ENCODE results near the gene CENPC.
"Not testable (repeated sequence)": the region's sequence is repeated elsewhere in the genome, so short reads cannot be mapped to it uniquely, and the experiment has no call there.

The CENPC gene

DNA sequence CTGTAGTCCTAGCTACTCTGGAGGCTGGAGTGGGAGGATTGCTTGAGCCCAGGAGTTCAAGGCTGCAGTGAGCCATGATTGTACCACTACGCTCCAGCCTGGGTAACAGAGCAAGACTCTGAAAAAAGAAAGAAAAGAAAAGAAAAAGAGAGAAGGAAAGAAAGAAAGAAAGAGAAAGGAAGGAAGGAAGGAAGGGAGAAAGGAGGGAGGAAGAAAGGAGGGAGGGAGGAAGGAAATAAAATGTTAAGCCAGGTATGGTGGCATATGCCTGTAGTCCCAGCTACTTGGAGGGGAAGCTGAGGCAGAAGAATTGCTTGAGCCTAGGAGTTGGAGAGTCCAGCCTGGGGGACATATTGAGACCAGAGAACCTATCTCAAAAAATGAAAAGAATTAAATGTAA is 25.2 kb upstream of the CENPC start:
- Histone ChIP-seq H3K4me1 (ENCODE audit: control insufficient read depth, insufficient read depth, low read length) (no peaks in the 10 kb centered on the region), H3K9ac (ENCODE audit: low read length) (no peak overlapping the region), H3K27me3 (ENCODE audit: control insufficient read depth, insufficient read depth, low read length) (no peaks in the 10 kb centered on the region), H3K27ac (ENCODE audit: low read depth, low read length) (no peak overlapping the region), H3K4me3 (ENCODE audit: low read length) (no peak overlapping the region), H3K36me3 (ENCODE audit: control insufficient read depth, insufficient read depth, low read length) (no peaks in the 10 kb centered on the region)

DNA sequence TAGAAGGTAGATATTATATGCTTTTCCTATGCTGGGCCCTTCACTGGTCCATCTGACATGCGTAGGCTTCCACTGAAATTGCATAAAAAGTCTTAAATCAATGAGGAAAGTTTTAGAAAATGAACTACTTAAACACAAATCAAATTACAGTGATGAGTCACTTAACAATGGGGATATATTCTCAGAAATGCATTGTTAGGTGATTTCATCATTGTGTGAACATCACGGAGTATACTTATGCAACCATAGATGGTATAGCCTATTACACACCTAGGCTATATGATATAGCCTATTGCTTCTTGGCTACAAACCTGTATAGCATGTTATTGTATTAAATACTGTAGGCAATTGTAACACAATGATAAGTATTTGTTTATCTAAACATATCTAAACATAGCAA is 23.5 kb upstream of the CENPC start:
- Histone ChIP-seq H3K4me1 (ENCODE audit: control insufficient read depth, insufficient read depth, low read length) (no peaks in the 10 kb centered on the region), H3K9ac (ENCODE audit: low read length) (no peak overlapping the region), H3K4me3 (ENCODE audit: low read length) (no peak overlapping the region), H3K27ac (ENCODE audit: low read depth, low read length) (no peak overlapping the region), H3K27me3 (ENCODE audit: control insufficient read depth, insufficient read depth, low read length) (no peaks in the 10 kb centered on the region), H3K36me3 (ENCODE audit: control insufficient read depth, insufficient read depth, low read length) (no peaks in the 10 kb centered on the region)

DNA sequence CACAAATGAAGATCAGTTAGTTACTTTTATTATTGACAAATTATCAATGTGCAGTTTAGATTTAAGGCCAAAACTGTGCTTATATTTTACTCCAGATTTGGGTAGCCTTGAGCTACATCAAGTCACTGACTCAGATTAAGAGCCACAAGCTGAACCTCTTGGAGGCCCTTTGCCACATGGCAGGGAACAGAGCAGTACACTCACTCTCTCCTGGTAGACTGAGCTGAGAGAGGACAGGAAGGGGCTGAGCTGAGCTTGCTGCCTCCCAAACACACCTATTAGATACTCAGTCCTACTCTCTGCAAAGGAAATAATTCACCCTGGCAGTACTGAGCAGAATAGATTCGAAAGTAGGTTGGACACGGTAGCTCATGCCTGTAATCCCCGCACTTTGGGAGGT is 21.0 kb upstream of the CENPC start:
- H3K4me3 ChIP-seq (ENCODE audit: low read length), result no peak overlapping the region
- H3K27ac ChIP-seq (ENCODE audit: low read depth, low read length), result no peak overlapping the region
- no peaks in the 10 kb centered on the region for H3K27me3 ChIP-seq (ENCODE audit: control insufficient read depth, insufficient read depth, low read length)
- H3K4me1 ChIP-seq (ENCODE audit: control insufficient read depth, insufficient read depth, low read length), result no peaks in the 10 kb centered on the region
- H3K36me3 ChIP-seq (ENCODE audit: control insufficient read depth, insufficient read depth, low read length), result no peaks in the 10 kb centered on the region
- H3K9ac ChIP-seq (ENCODE audit: low read length), result no peak overlapping the region

DNA sequence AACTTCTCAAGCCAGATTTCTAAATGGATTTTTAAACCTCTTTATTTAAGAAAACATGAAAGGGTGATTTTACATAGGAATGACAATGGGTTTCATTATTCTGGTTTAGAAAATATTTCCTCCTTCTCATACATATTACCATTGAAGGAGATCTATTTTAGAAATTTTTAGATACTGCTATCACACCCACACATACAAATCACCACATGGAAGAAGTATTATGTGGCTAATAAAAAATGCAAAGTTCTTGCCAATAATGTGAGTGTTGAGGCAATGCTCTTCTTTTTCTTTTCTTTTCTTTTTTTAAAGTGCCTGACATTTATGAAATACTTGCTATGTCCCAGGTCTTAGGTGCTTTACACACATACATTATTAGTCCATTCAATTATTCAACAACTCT is 20.0 kb upstream of the CENPC start:
- Histone ChIP-seq H3K27ac (ENCODE audit: low read depth, low read length) (no peak overlapping the region), H3K4me3 (ENCODE audit: low read length) (no peak overlapping the region), H3K27me3 (ENCODE audit: control insufficient read depth, insufficient read depth, low read length) (no peaks in the 10 kb centered on the region), H3K9ac (ENCODE audit: low read length) (no peak overlapping the region), H3K4me1 (ENCODE audit: control insufficient read depth, insufficient read depth, low read length) (no peaks in the 10 kb centered on the region), H3K36me3 (ENCODE audit: control insufficient read depth, insufficient read depth, low read length) (no peaks in the 10 kb centered on the region)

DNA sequence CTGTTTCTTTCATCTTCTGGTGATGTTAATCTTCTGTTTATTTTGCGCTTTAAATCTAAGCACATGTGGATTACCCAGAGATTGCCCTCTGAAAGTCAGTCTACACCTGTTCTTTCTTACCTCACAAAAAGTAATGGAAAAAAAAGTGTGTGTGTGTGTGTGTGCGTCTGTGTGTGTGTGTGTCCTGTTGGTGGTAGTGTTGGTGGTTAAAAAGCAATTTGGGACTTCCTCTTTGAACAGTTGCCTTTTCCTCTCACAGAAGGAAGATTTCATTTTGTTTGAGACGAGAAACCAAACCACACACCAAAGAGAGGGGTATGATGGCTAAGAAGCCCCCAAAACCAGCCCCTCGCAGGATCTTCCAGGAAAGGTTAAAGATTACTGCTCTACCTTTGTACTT is 13.2 kb upstream of the CENPC start, which contains the start of gene STAP1:
TSS of gene STAP1 (plus strand) at position 235 of the 400 bp plus-strand sequence. CDS start at position 318, 83 bp downstream.
- H3K36me3 ChIP-seq (ENCODE audit: control insufficient read depth, insufficient read depth, low read length), result no peaks in the 10 kb centered on the region
- H3K4me1 ChIP-seq (ENCODE audit: control insufficient read depth, insufficient read depth, low read length), result no peaks in the 10 kb centered on the region
- H3K27me3 ChIP-seq (ENCODE audit: control insufficient read depth, insufficient read depth, low read length), result no peaks in the 10 kb centered on the region
- no peak within 1 kb of the TSS for H3K27ac ChIP-seq (ENCODE audit: low read depth, low read length)
- no peak within 1 kb of the TSS for H3K4me3 ChIP-seq (ENCODE audit: low read length)
- H3K9ac ChIP-seq (ENCODE audit: low read length), result no peak within 1 kb of the TSS

DNA sequence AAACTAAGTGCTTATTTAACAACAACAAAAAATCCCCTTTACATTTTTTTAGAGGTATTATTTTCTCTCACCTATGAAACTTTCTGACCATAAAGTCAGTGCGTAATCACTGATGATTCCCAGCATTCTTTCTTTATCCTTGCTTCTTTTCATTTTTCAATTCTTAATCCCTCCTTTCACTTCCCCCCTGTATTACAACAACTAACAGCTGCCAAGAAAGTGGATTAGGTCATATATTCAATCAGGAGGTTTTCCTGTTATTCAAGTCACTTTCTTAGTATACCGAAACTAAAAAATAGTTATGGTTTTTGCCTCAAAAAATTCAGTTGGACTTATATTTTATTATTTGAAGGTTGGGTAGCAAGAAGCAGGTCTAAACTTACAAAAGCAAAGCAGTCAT is 11.1 kb upstream of the CENPC start:
- H3K27me3 ChIP-seq (ENCODE audit: control insufficient read depth, insufficient read depth, low read length), result no peaks in the 10 kb centered on the region
- no peak overlapping the region for H3K9ac ChIP-seq (ENCODE audit: low read length)
- H3K27ac ChIP-seq (ENCODE audit: low read depth, low read length), result no peak overlapping the region

DNA sequence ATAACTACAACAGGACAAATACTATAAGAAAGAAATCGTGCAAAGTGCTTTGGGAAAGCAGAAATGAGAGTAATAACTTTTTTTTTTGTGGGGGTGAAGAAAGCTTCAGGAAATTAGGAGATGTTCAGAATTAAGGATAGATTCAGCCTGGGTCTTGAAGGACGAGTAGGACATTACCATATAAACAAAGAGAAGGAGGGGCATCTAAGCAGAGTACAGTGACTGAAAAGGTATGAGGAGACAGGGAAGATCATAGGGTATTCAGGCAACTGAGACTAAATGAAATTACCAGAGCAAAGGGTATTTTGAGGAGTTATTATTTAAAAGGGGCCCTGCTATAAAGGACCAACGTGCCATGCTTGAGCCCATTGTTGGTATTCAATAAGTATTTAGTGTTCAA is 10.1 kb upstream of the CENPC start:
- H3K4me3 ChIP-seq (ENCODE audit: low read length), result no peak overlapping the region
- H3K36me3 ChIP-seq (ENCODE audit: control insufficient read depth, insufficient read depth, low read length), result no peaks in the 10 kb centered on the region
- H3K4me1 ChIP-seq (ENCODE audit: control insufficient read depth, insufficient read depth, low read length), result no peaks in the 10 kb centered on the region
- no peaks in the 10 kb centered on the region for H3K27me3 ChIP-seq (ENCODE audit: control insufficient read depth, insufficient read depth, low read length)
- H3K9ac ChIP-seq (ENCODE audit: low read length), result no peak overlapping the region
- no peak overlapping the region for H3K27ac ChIP-seq (ENCODE audit: low read depth, low read length)

More for the DNA sequence above, 11.1 kb upstream of the CENPC start:
- Histone ChIP-seq H3K4me1 (ENCODE audit: control insufficient read depth, insufficient read depth, low read length) (no peaks in the 10 kb centered on the region), H3K36me3 (ENCODE audit: control insufficient read depth, insufficient read depth, low read length) (no peaks in the 10 kb centered on the region), H3K4me3 (ENCODE audit: low read length) (no peak overlapping the region)

DNA sequence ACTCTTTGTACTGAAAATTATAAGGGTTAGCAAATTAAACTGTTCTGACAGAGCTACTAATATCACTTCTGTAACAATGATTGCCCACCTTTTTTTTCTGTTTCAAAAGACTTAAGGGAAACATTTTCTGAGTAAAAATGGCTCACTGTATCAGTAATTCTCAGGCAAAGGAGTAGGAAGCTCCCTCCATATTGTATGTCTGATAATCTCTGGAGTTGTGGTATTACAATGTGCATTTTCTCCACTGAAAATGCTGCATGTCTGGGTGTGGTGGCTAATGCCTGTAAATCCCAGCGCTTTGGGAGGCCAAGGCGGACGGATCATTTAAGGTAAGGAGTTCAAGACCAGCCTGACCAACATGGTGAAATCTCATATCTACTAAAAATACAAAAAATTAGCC is 8.8 kb upstream of the CENPC start:
- Histone ChIP-seq H3K4me3 (ENCODE audit: low read length) (no peak overlapping the region), H3K27ac (ENCODE audit: low read depth, low read length) (no peak overlapping the region), H3K4me1 (ENCODE audit: control insufficient read depth, insufficient read depth, low read length) (no peaks in the 10 kb centered on the region), H3K9ac (ENCODE audit: low read length) (no peak overlapping the region), H3K36me3 (ENCODE audit: control insufficient read depth, insufficient read depth, low read length) (no peaks in the 10 kb centered on the region), H3K27me3 (ENCODE audit: control insufficient read depth, insufficient read depth, low read length) (no peaks in the 10 kb centered on the region)

DNA sequence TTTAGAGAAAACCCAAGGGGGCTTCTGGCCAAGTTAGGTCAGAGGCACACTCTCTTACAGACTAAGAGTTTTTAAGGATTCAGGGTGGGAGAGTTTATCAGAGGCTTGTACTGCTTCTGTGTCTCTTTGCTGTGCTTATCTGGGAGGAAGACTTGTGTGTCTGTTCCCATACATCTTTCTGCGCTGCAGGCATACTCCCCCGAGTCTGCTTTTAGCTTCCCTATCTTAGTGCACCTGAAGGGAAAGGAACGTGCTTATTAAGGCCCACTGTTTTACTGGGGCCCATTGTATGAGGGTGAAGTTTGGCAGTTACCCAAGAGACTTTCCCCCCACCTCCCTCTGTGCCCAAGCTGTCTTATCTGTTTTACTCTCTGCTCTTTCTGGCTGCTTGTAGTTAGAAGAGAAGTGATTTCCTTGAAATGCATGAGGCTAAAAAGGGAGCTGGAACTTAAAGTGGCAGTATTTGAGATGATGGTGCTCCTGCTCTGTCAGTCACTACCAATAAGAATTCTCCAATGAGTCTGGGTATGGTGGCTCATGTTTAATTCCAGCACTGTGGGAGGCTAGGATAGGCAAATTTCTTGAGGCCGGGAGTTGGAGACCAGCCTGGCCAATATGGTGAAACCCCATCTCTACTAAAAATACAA is 7.0 kb upstream of the CENPC start:
- H3K4me3 ChIP-seq (ENCODE audit: low read length); H3K27me3 ChIP-seq (ENCODE audit: control insufficient read depth, insufficient read depth, low read length); H3K9ac ChIP-seq (ENCODE audit: low read length); H3K36me3 ChIP-seq (ENCODE audit: control insufficient read depth, insufficient read depth, low read length); H3K27ac ChIP-seq (ENCODE audit: low read depth, low read length); H3K4me1 ChIP-seq (ENCODE audit: control insufficient read depth, insufficient read depth, low read length): not testable (repeated sequence)

DNA sequence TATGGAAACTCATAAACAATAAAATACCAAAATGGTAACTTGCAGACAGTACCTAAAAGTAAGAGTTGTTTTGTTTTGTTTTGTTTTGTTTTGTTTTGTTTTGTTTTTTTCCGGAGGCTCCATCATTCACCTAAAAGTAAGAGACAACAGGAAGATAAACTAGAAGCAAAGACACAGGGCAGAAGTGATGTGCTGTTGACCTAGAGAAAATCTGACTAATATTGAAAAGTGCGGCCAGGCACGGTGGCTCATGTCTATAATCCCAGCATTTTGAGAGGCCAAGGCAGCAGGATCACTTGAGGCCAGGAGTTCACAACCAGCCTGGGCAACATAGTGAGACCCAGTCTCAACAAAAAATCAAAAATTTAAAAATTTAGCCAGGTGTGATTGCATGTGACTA is 5.6 kb upstream of the CENPC start:
- no peak overlapping the region for H3K9ac ChIP-seq (ENCODE audit: low read length)
- no peak overlapping the region for H3K27ac ChIP-seq (ENCODE audit: low read depth, low read length)
- H3K27me3 ChIP-seq (ENCODE audit: control insufficient read depth, insufficient read depth, low read length), result no peaks in the 10 kb centered on the region
- H3K4me3 ChIP-seq (ENCODE audit: low read length), result no peak overlapping the region
- H3K4me1 ChIP-seq (ENCODE audit: control insufficient read depth, insufficient read depth, low read length), result no peaks in the 10 kb centered on the region
- H3K36me3 ChIP-seq (ENCODE audit: control insufficient read depth, insufficient read depth, low read length), result no peaks in the 10 kb centered on the region

DNA sequence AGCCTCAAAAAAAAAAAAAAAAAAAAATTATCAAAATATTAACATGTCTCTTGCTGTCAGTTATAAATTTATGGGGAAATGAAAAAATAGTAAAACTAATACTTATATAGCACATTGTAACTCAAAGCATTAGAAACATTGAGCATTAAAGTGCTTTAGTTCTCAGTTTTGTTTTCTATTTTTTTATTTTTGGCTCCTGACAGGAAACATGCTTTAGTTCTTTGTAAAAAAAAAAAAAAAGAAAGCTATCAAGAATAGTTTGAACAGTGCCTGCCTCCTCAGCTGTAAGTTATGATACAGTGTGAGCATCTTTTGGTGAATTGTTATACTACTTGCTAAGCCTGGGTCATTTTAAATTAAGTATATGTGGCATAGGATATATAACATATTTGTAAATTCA is 5.1 kb upstream of the CENPC start:
- Histone ChIP-seq H3K27me3 (ENCODE audit: control insufficient read depth, insufficient read depth, low read length) (no peaks in the 10 kb centered on the region), H3K4me3 (ENCODE audit: low read length) (no peak overlapping the region), H3K4me1 (ENCODE audit: control insufficient read depth, insufficient read depth, low read length) (no peaks in the 10 kb centered on the region), H3K36me3 (ENCODE audit: control insufficient read depth, insufficient read depth, low read length) (no peaks in the 10 kb centered on the region), H3K27ac (ENCODE audit: low read depth, low read length) (no peak overlapping the region), H3K9ac (ENCODE audit: low read length) (no peak overlapping the region)

DNA sequence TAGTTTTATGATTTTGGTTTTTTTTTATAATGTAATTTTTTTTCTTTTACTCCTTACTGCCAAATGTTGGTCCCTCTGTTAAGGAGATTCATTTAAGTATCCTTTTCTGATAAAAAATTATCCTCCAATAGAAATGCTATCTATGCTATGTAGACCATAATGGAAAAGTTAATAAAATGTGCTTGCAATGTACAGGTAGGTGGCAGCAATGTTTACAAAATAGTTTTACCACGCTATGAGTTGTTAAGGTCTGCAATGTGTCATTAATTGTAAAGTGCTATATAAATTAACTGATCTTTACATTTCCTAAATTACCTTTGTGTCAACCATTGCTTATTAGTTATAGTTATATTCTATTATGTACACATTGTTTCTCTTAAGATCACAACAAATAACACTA is 3.8 kb upstream of the CENPC start:
- no peaks in the 10 kb centered on the region for H3K27me3 ChIP-seq (ENCODE audit: control insufficient read depth, insufficient read depth, low read length)
- no peaks in the 10 kb centered on the region for H3K36me3 ChIP-seq (ENCODE audit: control insufficient read depth, insufficient read depth, low read length)
- H3K27ac ChIP-seq (ENCODE audit: low read depth, low read length), result no peak overlapping the region
- H3K4me1 ChIP-seq (ENCODE audit: control insufficient read depth, insufficient read depth, low read length), result no peaks in the 10 kb centered on the region
- no peak overlapping the region for H3K4me3 ChIP-seq (ENCODE audit: low read length)
- H3K9ac ChIP-seq (ENCODE audit: low read length), result no peak overlapping the region

DNA sequence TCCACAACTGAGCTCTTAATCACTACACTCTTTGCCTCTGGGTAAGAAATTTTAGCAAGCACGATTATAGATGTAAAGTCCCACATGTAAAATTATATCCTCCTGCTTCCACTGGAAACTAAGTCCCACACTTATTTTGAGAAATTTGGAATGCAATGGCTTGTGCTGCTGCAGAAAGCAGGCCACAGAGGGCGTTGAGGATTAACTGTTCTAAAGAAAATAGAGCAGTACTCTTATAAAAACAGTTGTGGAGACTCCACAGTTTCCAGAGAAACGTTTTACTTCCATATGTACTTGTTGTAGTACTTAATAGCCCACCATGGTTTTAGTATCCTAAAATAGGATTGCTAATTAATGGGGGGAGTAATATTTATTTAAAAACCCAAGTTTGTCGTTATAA is 1.7 kb upstream of the CENPC start:
- Histone ChIP-seq H3K4me3 (ENCODE audit: low read length) (no peak overlapping the region), H3K27ac (ENCODE audit: low read depth, low read length) (no peak overlapping the region), H3K9ac (ENCODE audit: low read length) (no peak overlapping the region), H3K27me3 (ENCODE audit: control insufficient read depth, insufficient read depth, low read length) (no peaks in the 10 kb centered on the region), H3K36me3 (ENCODE audit: control insufficient read depth, insufficient read depth, low read length) (peaks cover 2% of the 10 kb centered on the region), H3K4me1 (ENCODE audit: control insufficient read depth, insufficient read depth, low read length) (no peaks in the 10 kb centered on the region)

Data from rectal smooth muscle tissue (tissue), 1 donor.